GM10266 (cell line): ENCODE data around the gene SUPT5H.

Experiments used
- DNase-seq: peaks from one replicate; pipeline ENCODE4 v3.0.0; 2012; ENCODE audit errors: extremely low spot score
- CTCF ChIP-seq: IDR thresholded peaks from 2 replicates; pipeline ENCODE4 v1.5.1; 2012; ENCODE audit warnings: mild to moderate bottlenecking, low read depth; ENCODE audit not compliant: control insufficient read depth, insufficient read depth; ENCODE audit errors: missing control alignments

The SUPT5H gene

GRCh38 chr19:39422020-39422419 lies 23.4 kb upstream of the SUPT5H start:
- no peak for DNase-seq
- no peak for TF ChIP-seq CTCF

- DNase-seq = no peak
- no peak for TF ChIP-seq CTCF
Observed at GRCh38 chr19:39423258-39424086, 21.9 kb upstream of the SUPT5H start.

GRCh38 chr19:39424934-39425333 lies 20.4 kb upstream of the SUPT5H start:
- DNase-seq = no peak
- no peak for TF ChIP-seq CTCF

- no peak for TF ChIP-seq CTCF
- no peak for DNase-seq
Observed at GRCh38 chr19:39425744-39426143, 19.6 kb upstream of the SUPT5H start.

GRCh38 chr19:39426170-39426569 lies 19.2 kb upstream of the SUPT5H start:
- TF ChIP-seq CTCF = no peak

DNA sequence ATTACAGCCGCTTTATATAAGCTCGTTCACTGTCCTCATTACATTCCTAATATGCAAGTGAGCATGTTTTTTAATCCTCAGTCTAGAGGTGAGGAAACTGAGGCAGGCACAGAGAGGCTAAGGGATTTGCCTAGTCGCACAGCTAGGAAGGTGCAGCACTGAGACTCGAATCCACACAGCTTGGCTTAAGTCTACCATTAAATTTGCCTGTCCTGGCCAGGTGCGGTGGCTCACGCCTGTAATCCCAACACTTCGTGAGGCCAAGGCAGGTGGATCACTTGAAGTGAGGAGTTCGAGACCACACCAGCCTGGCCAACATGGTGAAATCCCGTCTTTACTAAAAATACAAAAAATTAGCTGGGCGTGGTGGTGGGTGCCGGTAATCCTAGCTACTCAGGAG lies 17.7 kb upstream of the SUPT5H start:
- TF ChIP-seq CTCF = no peak

More at GRCh38 chr19:39426170-39426569, 19.2 kb upstream of the SUPT5H start:
- no peak for DNase-seq

More for the DNA sequence above, 17.7 kb upstream of the SUPT5H start:
- DNase-seq = no peak
